HEK293 (cell line): ENCODE measurements around the gene PPP4R1.
A peak's percentile ranks its signal among the peaks of the same experiment; 100 is the strongest.

Source experiments
- CTCF ChIA-PET: fragments of 350-600 bp; formaldehyde crosslinking; extraction: SDS; loops from one replicate; lab custom pipeline; 2021; ENCODE audit warnings: antibody characterized with exemption; lab: Yijun Ruan, JAX
- POLR2A ChIA-PET: fragments of 300-600 bp; formaldehyde crosslinking; extraction: SDS; loops from one replicate; lab custom pipeline; 2020; ENCODE audit warnings: antibody characterized with exemption, inconsistent platforms; lab: Yijun Ruan, JAX
- H3K27ac ChIP-seq: fragments of 200-500 bp; sonication (Bioruptor generic); 2 replicates; pipeline ENCODE4 v1.5.1; 2014; ENCODE audit warnings: low read depth, low read length, control low read depth, inconsistent platforms; ENCODE audit errors: extremely low read depth
- H3K36me3 ChIP-seq, 2 experiments: fragments of 200-500 bp in 1 of 2; sonication (Bioruptor generic) in 1 of 2; 1 replicate in 1 of 2; 2 replicates in 1 of 2; pipeline ENCODE4 v1.5.1; 2014 to 2017; ENCODE audit warnings: inconsistent platforms in 2 of 2, low read length in 2 of 2; ENCODE audit not compliant: control insufficient read depth in 2 of 2, insufficient read depth in 1 of 2
- H3K4me1 ChIP-seq: fragments of 200-500 bp; sonication (Bioruptor generic); 2 replicates; pipeline ENCODE4 v1.5.1; 2014; ENCODE audit warnings: mild to moderate bottlenecking, low read length, inconsistent platforms; ENCODE audit not compliant: control insufficient read depth, insufficient read depth
- H3K4me3 ChIP-seq: 2 replicates; pipeline ENCODE4 v1.5.1; 2011; ENCODE audit warnings: low read depth, mild to moderate bottlenecking, control low read depth, low read length, moderate library complexity
- H3K9me3 ChIP-seq: fragments of 200-500 bp; sonication (Bioruptor generic); 2 replicates; pipeline ENCODE4 v1.5.1; 2014; ENCODE audit warnings: low read depth, low read length, inconsistent platforms; ENCODE audit not compliant: control insufficient read depth, insufficient read depth
- AEBP2 ChIP-seq: fragments of 450-650 bp; formaldehyde crosslinking; IDR thresholded peaks from 2 replicates; pipeline ENCODE4 v1.5.1; 2016; ENCODE audit warnings: missing biosample characterization, missing genetic modification characterization, borderline replicate concordance
- BCL11B ChIP-seq: fragments of 450-650 bp; formaldehyde crosslinking; IDR thresholded peaks from 2 replicates; pipeline ENCODE4 v1.5.1; 2016; ENCODE audit warnings: low read depth, missing biosample characterization, missing genetic modification characterization
- GLIS2 ChIP-seq: fragments of 450-650 bp; formaldehyde crosslinking; IDR thresholded peaks from 2 replicates; pipeline ENCODE4 v1.5.1; 2016; ENCODE audit warnings: missing biosample characterization, missing genetic modification characterization
- OVOL3 ChIP-seq: fragments of 450-650 bp; formaldehyde crosslinking; IDR thresholded peaks from 2 replicates; pipeline ENCODE4 v1.5.1; 2016; ENCODE audit warnings: missing biosample characterization, missing genetic modification characterization
- PRDM10 ChIP-seq: fragments of 450-650 bp; formaldehyde crosslinking; IDR thresholded peaks from 2 replicates; pipeline ENCODE4 v1.5.1; 2016; ENCODE audit warnings: missing biosample characterization, missing genetic modification characterization
- SCRT1 ChIP-seq: fragments of 450-650 bp; formaldehyde crosslinking; IDR thresholded peaks from 2 replicates; pipeline ENCODE4 v1.5.1; 2016; ENCODE audit warnings: missing biosample characterization, missing genetic modification characterization, borderline replicate concordance
- SP7 ChIP-seq: fragments of 450-650 bp; formaldehyde crosslinking; IDR thresholded peaks from 2 replicates; pipeline ENCODE4 v1.5.1; 2016; ENCODE audit warnings: missing biosample characterization, missing genetic modification characterization
- ZIC2 ChIP-seq: fragments of 450-650 bp; formaldehyde crosslinking; IDR thresholded peaks from 2 replicates; pipeline ENCODE4 v1.5.1; 2016; ENCODE audit warnings: missing biosample characterization, missing genetic modification characterization
- ZNF112 ChIP-seq: fragments of 450-650 bp; formaldehyde crosslinking; IDR thresholded peaks from 2 replicates; pipeline ENCODE4 v1.5.0; 2017; ENCODE audit warnings: missing biosample characterization, missing genetic modification characterization
- ZNF18 ChIP-seq: fragments of 450-650 bp; formaldehyde crosslinking; IDR thresholded peaks from 2 replicates; pipeline ENCODE4 v1.5.1; 2016; ENCODE audit warnings: missing biosample characterization, missing genetic modification characterization
- ZNF211 ChIP-seq: fragments of 450-650 bp; formaldehyde crosslinking; IDR thresholded peaks from 2 replicates; pipeline ENCODE4 v1.5.1; 2016; ENCODE audit warnings: low read depth, missing biosample characterization, missing genetic modification characterization
- ZNF324 ChIP-seq: fragments of 450-650 bp; formaldehyde crosslinking; IDR thresholded peaks from 2 replicates; pipeline ENCODE4 v1.5.1; 2016; ENCODE audit warnings: missing biosample characterization, missing genetic modification characterization
- ZNF510 ChIP-seq: fragments of 450-650 bp; formaldehyde crosslinking; IDR thresholded peaks from 2 replicates; pipeline ENCODE4 v1.5.1; 2018; ENCODE audit warnings: mild to moderate bottlenecking, missing genetic modification characterization, missing biosample characterization; ENCODE audit not compliant: insufficient replicate concordance
- ZNF518A ChIP-seq: fragments of 450-650 bp; formaldehyde crosslinking; conservative IDR thresholded peaks from 2 replicates; pipeline ENCODE4 v1.5.1; 2016; ENCODE audit warnings: low read depth, missing biosample characterization, missing genetic modification characterization
- ZXDB ChIP-seq: fragments of 450-650 bp; formaldehyde crosslinking; IDR thresholded peaks from 2 replicates; pipeline ENCODE4 v1.5.1; 2016; ENCODE audit warnings: missing biosample characterization, missing genetic modification characterization
- TF ChIP-seq, protein P1 (sequence below): fragments of 450-650 bp; formaldehyde crosslinking; IDR thresholded peaks from 2 replicates; pipeline ENCODE4 v1.5.1; 2016; ENCODE audit warnings: missing biosample characterization, missing genetic modification characterization
- TF ChIP-seq, protein P2 (sequence below): fragments of 450-650 bp; formaldehyde crosslinking; IDR thresholded peaks from 2 replicates; pipeline ENCODE4 v1.5.1; 2016; ENCODE audit warnings: missing biosample characterization, missing genetic modification characterization

PPP4R1 gene

GRCh38 chr18:9507565-9508088, 106.7 kb downstream of the PPP4R1 start (continued):
- TF ChIP-seq ZXDB (tag by site-specific recombination): peak; percentile 41; the same call in 1 of the 2 replicates

DNA sequence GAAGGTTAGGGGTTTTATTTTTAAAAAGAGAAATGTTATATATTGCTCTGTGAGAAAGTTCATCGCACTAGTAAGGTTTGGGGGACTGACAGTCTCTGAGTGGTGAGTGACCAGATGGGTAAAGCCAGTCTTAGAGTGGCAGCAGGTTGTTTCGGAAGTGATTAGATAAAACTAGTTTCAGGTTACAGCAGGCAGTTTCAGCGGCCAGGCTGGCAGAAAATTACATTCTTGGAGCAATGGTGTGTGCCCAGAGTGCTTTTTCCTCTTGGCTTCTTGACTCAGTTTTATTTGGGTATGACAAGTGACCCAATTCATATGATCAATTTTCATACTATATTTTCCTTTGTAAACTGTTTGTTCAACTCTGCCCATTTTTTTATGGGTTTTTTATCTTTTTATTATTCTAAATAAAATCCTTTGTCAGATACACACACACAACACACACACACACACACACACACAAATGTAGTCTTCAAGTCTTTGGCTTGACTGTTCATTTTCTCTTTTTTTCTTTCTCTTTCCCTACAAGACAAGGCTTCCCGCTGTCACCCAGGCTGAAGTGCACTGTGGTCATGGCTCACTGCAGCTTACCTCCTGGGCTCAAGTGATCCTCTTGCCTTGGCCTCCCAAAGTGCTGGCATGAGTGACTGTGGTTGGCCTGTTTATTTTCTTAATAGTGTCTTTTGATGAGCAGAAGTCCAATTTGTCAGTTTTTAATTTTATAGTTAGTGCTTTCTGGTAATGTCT, 108.1 kb downstream of the PPP4R1 start:
- CTCF ChIA-PET: interaction anchor here (0.8 to 3.9 kb wide), 2 partner anchors 8 to 10 kb away, joined by 4 to 24 read pairs; no protein-coding TSS in a partner anchor
- no peaks in the 10 kb centered on the region for H3K36me3 ChIP-seq
- TF ChIP-seq ZIC2 (tag by site-specific recombination) (peak; percentile 86), SCRT1 (tag by site-specific recombination) (0 out of 2 replicates have a peak, but pooled peaks have one; percentile 45), AEBP2 (tag by site-specific recombination) (no peak), SP7 (tag by site-specific recombination) (0 out of 2 replicates have a peak, but pooled peaks have one; percentile 17), ZNF510 (tag by site-specific recombination) (no peak), OVOL3 (tag by site-specific recombination) (peak; percentile 26; the same call in 1 of the 2 replicates), ZNF112 (tag by site-specific recombination) (no peak), ZNF211 (no peak), BCL11B (tag by site-specific recombination) (no peak; the same call in 1 of the 2 replicates), GLIS2 (tag by site-specific recombination) (peak; percentile 77; the same call in 1 of the 2 replicates), PRDM10 (tag by site-specific recombination) (peak; percentile 58; the same call in 1 of the 2 replicates), ZNF518A (tag by site-specific recombination) (0 out of 2 replicates have a peak, but pooled peaks have one; percentile 29), ZNF18 (tag by site-specific recombination) (0 out of 2 replicates have a peak, but pooled peaks have one; percentile 55), ZNF324 (tag by site-specific recombination) (no peak)
- TF ChIP-seq, protein P1, sequence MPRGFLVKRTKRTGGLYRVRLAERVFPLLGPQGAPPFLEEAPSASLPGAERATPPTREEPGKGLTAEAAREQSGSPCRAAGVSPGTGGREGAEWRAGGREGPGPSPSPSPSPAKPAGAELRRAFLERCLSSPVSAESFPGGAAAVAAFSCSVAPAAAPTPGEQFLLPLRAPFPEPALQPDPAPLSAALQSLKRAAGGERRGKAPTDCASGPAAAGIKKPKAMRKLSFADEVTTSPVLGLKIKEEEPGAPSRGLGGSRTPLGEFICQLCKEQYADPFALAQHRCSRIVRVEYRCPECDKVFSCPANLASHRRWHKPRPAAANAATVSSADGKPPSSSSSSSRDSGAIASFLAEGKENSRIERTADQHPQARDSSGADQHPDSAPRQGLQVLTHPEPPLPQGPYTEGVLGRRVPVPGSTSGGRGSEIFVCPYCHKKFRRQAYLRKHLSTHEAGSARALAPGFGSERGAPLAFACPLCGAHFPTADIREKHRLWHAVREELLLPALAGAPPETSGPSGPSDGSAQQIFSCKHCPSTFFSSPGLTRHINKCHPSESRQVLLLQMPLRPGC: peak; percentile 58; the same call in 1 of the 2 replicates
- TF ChIP-seq, protein P2, sequence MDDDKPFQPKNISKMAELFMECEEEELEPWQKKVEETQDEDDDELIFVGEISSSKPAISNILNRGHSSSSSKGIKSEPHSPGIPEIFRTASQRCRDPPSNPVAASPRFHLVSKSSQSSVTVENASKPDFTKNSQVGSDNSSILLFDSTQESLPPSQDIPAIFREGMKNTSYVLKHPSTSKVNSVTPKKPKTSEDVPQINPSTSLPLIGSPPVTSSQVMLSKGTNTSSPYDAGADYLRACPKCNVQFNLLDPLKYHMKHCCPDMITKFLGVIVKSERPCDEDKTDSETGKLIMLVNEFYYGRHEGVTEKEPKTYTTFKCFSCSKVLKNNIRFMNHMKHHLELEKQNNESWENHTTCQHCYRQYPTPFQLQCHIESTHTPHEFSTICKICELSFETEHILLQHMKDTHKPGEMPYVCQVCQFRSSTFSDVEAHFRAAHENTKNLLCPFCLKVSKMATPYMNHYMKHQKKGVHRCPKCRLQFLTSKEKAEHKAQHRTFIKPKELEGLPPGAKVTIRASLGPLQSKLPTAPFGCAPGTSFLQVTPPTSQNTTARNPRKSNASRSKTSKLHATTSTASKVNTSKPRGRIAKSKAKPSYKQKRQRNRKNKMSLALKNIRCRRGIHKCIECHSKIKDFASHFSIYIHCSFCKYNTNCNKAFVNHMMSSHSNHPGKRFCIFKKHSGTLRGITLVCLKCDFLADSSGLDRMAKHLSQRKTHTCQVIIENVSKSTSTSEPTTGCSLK: no peak

More for the DNA sequence above, 108.1 kb downstream of the PPP4R1 start:
- peak overlapping the region; percentile 21; the same call in 1 of the 2 replicates for H3K27ac ChIP-seq
- H3K4me3 ChIP-seq: no peak overlapping the region
- peaks cover 31% of the 10 kb centered on the region for H3K4me1 ChIP-seq
- POLR2A ChIA-PET: no interaction called here
- H3K9me3 ChIP-seq: no peaks in the 10 kb centered on the region
